Measurements from ENCODE around the gene MIOS.
"Not testable (repeated sequence)": the region's sequence is repeated elsewhere in the genome, so short reads cannot be mapped to it uniquely, and the experiment has no call there.

Gene MIOS

DNA sequence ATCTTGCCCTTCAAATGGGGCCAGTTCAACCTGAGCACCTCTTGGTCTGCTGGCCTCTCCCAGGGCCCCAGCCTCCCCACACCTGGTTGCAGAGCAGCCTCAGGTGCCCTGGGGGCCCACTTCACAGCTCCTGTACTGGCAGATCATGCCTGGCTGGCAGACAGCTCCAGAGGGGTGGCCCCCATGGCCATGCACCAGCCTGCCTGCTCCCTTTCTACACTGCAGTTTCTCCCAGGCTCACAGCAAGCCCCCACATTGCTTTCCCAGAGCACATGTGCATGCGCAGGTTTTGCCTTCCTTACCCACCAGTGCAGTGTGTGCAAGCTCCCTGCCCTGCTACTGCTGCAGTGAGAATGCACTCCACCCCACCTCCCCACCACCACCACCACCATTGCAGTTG, 9.8 kb upstream of the MIOS start:
- no peak for TF ChIP-seq MYC (IDR thresholded peaks at IDR 0.05; ENCODE audit: low read depth, low read length)
- TF ChIP-seq CTCF (IDR thresholded peaks at IDR 0.05; ENCODE audit: low read depth, low read length): no peak
- TF ChIP-seq POLR2A (IDR thresholded peaks at IDR 0.05; ENCODE audit: extremely low read depth, insufficient read length): no peak
- no peak for TF ChIP-seq MAX (IDR thresholded peaks at IDR 0.05; ENCODE audit: low read depth, low read length)
- no peak for DNase-seq (ENCODE audit: low read depth)
- no peak overlapping the region for H3K4me3 ChIP-seq (ENCODE audit: low read depth, low read length)

GRCh38 chr7:7557252-7557651, 9.4 kb upstream of the MIOS start:
- no peak for DNase-seq (ENCODE audit: low read depth)
- H3K4me3 ChIP-seq (ENCODE audit: low read depth, low read length): no peak overlapping the region
- no peak for TF ChIP-seq CTCF (IDR thresholded peaks at IDR 0.05; ENCODE audit: low read depth, low read length)
- no peak for TF ChIP-seq MYC (IDR thresholded peaks at IDR 0.05; ENCODE audit: low read depth, low read length)
- no peak for TF ChIP-seq POLR2A (IDR thresholded peaks at IDR 0.05; ENCODE audit: extremely low read depth, insufficient read length)
- TF ChIP-seq MAX (IDR thresholded peaks at IDR 0.05; ENCODE audit: low read depth, low read length): no peak

- DNase-seq (ENCODE audit: low read depth); H3K4me3 ChIP-seq (ENCODE audit: low read depth, low read length): not testable (repeated sequence)
These were observed 5.1 kb upstream of the MIOS start for GRCh38 chr7:7561591-7561990.

- H3K4me3 ChIP-seq (ENCODE audit: low read depth, low read length): no peak overlapping the region
- TF ChIP-seq CTCF (IDR thresholded peaks at IDR 0.05; ENCODE audit: low read depth, low read length) (no peak), POLR2A (IDR thresholded peaks at IDR 0.05; ENCODE audit: extremely low read depth, insufficient read length) (no peak), MAX (IDR thresholded peaks at IDR 0.05; ENCODE audit: low read depth, low read length) (no peak), MYC (IDR thresholded peaks at IDR 0.05; ENCODE audit: low read depth, low read length) (no peak)
- DNase-seq (ENCODE audit: low read depth): no peak
These were observed 3.9 kb upstream of the MIOS start for GRCh38 chr7:7562736-7563135.

GRCh38 chr7:7563269-7563668, 3.4 kb upstream of the MIOS start:
- no peak overlapping the region for H3K4me3 ChIP-seq (ENCODE audit: low read depth, low read length)
- no peak for TF ChIP-seq MYC (IDR thresholded peaks at IDR 0.05; ENCODE audit: low read depth, low read length)
- TF ChIP-seq MAX (IDR thresholded peaks at IDR 0.05; ENCODE audit: low read depth, low read length): no peak
- no peak for TF ChIP-seq POLR2A (IDR thresholded peaks at IDR 0.05; ENCODE audit: extremely low read depth, insufficient read length)
- no peak for TF ChIP-seq CTCF (IDR thresholded peaks at IDR 0.05; ENCODE audit: low read depth, low read length)
- no peak for DNase-seq (ENCODE audit: low read depth)

GRCh38 chr7:7563813-7564212, 2.9 kb upstream of the MIOS start:
- H3K4me3 ChIP-seq (ENCODE audit: low read depth, low read length): no peak overlapping the region
- DNase-seq (ENCODE audit: low read depth): no peak
- TF ChIP-seq POLR2A (IDR thresholded peaks at IDR 0.05; ENCODE audit: extremely low read depth, insufficient read length): no peak
- TF ChIP-seq MYC (IDR thresholded peaks at IDR 0.05; ENCODE audit: low read depth, low read length): no peak
- no peak for TF ChIP-seq MAX (IDR thresholded peaks at IDR 0.05; ENCODE audit: low read depth, low read length)
- TF ChIP-seq CTCF (IDR thresholded peaks at IDR 0.05; ENCODE audit: low read depth, low read length): no peak
